PFSK-1 (cell line): ENCODE data around the gene SND1.

Source experiments
- FOXP2 ChIP-seq: optimal IDR thresholded peaks from 2 replicates; pipeline ENCODE3; 2011; ENCODE audit warnings: borderline replicate concordance, control low read depth, inconsistent platforms; ENCODE audit not compliant: insufficient read depth; ENCODE audit errors: extremely low read length, extremely low read depth
- POLR2AphosphoS5 ChIP-seq: IDR thresholded peaks from 2 replicates; pipeline ENCODE4 v1.6.1; 2012; ENCODE audit warnings: low read depth, mild to moderate bottlenecking, control low read depth, low read length, moderate library complexity
- SIN3A ChIP-seq: IDR thresholded peaks from 2 replicates; pipeline ENCODE4 v1.6.1; 2012; ENCODE audit warnings: mild to moderate bottlenecking, low read length, moderate library complexity, borderline replicate concordance; ENCODE audit not compliant: insufficient read depth
- TAF1 ChIP-seq: IDR thresholded peaks from 2 replicates; pipeline ENCODE4 v1.6.1; 2012; ENCODE audit warnings: low read length, control low read depth, borderline replicate concordance; ENCODE audit not compliant: insufficient read depth
- TF ChIP-seq, protein P1 (sequence below), 2 experiments: IDR thresholded peaks; 2 replicates each; pipeline versions ENCODE4 v1.6.1 to v1.8.0; 2011 to 2012; ENCODE audit warnings: low read depth in 2 of 2, low read length in 2 of 2, control low read depth in 1 of 2, inconsistent platforms in 1 of 2, mild to moderate bottlenecking in 1 of 2, moderate library complexity in 1 of 2; ENCODE audit not compliant: insufficient read depth in 1 of 2

DNA sequence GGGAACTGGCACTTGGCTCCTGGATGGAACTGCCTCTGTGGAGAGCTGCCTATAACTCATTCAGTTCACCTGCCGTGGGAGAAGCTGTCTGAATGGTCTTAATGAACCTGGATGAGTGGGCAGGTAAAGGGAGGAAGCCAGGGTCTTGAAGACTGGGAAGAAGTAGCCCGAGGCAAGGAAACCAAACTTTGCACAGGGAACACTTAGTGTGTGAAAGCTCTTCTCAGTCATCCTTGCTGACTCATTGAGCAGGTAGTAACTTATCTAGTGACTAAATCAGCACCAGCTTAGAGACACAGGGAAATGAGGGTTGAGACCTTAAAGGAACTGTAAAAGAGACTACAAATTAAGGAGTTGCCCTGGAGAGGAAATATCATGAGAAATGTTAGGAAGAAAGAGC is 369.4 kb downstream of the SND1 start:
- TF ChIP-seq POLR2AphosphoS5, result no peak
- TF ChIP-seq, protein P1, sequence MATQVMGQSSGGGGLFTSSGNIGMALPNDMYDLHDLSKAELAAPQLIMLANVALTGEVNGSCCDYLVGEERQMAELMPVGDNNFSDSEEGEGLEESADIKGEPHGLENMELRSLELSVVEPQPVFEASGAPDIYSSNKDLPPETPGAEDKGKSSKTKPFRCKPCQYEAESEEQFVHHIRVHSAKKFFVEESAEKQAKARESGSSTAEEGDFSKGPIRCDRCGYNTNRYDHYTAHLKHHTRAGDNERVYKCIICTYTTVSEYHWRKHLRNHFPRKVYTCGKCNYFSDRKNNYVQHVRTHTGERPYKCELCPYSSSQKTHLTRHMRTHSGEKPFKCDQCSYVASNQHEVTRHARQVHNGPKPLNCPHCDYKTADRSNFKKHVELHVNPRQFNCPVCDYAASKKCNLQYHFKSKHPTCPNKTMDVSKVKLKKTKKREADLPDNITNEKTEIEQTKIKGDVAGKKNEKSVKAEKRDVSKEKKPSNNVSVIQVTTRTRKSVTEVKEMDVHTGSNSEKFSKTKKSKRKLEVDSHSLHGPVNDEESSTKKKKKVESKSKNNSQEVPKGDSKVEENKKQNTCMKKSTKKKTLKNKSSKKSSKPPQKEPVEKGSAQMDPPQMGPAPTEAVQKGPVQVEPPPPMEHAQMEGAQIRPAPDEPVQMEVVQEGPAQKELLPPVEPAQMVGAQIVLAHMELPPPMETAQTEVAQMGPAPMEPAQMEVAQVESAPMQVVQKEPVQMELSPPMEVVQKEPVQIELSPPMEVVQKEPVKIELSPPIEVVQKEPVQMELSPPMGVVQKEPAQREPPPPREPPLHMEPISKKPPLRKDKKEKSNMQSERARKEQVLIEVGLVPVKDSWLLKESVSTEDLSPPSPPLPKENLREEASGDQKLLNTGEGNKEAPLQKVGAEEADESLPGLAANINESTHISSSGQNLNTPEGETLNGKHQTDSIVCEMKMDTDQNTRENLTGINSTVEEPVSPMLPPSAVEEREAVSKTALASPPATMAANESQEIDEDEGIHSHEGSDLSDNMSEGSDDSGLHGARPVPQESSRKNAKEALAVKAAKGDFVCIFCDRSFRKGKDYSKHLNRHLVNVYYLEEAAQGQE (IDR thresholded peaks at IDR 0.05; ENCODE audit: insufficient read depth in 1 of 2, low read depth in 2 of 2, low read length in 2 of 2), result no peak
- no peak for TF ChIP-seq SIN3A
- no peak for TF ChIP-seq TAF1
- no peak for TF ChIP-seq FOXP2
